ENCODE results near the gene GHRL. TPM values are rescaled to one million over a fixed set of nuclear protein-coding genes. Genes with fewer than 3 reads are reported as not detected.

The GHRL gene
- total and polyA plus RNA-seq, 12 donors: 0.12 to 1.0 (median 0.81) TPM; not detected in 3

DNA sequence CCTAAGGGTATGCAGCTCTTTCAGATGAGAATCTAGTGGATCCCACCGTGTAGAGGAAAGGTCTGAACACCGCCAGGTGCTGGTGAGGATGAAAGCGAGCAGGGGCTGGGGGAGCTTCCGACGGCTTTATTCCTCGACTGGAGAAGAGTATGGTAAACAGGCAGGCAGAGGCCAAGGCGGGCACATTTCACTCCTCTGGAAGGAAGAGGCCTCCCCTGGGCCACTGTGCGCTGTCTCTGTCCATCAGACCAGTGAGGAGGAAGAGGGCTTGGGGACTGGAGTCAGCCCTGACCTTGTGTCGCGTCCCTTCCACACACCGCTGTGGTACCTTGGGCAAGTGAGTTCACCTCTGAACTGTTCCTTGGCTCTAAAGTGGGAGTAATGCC, 4.2 kb downstream of the GHRL start:
- Histone ChIP-seq H3K4me1 (peaks cover 0 to 24% (median 8%) of the 10 kb centered on the region in 9 donors), H3K27ac (no peak overlapping the region), H3K27me3 (no peaks in the 10 kb centered on the region), H3K9me3 (no peaks in the 10 kb centered on the region), H3K4me3 (no peak overlapping the region), H3K36me3 (peaks cover 0 to 71% (median 0%) of the 10 kb centered on the region in 9 donors)
- no peak for TF ChIP-seq CTCF (IDR thresholded peaks at IDR 0.05)
- DNase-seq (no peak), ATAC-seq (no peak)
- WGBS, 2 donors: 86 to 95% methylated on average over 11 of the region's 11 CpGs
- intact Hi-C loops (cut with DNase I): no loop called here

DNA sequence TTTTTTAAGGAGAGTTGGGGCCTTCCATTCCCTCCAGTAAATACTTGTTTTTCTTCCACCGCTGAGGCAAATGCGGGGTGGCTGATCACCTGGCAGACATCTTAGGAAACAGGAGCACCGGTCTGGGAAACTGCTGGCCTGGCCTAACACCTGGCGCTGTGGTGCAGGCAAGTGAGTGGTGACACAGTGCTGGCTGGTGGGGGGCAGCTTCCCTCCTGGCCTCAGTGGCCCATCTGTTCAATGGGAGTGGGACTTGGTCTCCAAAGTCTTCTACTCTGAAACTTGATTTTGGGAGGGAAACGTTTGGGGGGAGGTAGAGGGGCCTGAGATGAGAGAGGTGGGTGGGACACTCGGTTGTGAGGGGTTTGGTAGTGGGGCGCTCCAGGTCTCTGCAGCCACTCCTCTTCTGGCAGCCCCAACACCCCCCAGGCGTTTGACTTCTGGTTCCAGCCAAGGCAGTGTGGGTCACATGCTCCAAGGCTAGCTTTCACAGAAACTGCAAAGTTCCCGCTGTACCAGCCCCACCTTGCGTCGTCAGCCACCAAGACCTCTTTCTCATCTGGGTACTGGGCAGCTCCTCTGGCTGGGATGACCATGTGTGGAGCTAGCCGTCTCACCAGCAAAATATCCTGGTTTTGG, 4.7 kb downstream of the GHRL start:
- no peak for TF ChIP-seq CTCF (IDR thresholded peaks at IDR 0.05)
- Histone ChIP-seq H3K9me3 (no peaks in the 10 kb centered on the region), H3K4me1 (peaks cover 0 to 23% (median 8%) of the 10 kb centered on the region in 9 donors), H3K4me3 (no peak overlapping the region), H3K27me3 (no peaks in the 10 kb centered on the region), H3K27ac (no peak overlapping the region), H3K36me3 (peaks cover 0 to 77% (median 0%) of the 10 kb centered on the region in 9 donors)
- DNase-seq: no peak
- WGBS, 2 donors: 91 to 96% methylated on average over 12 of the region's 12 CpGs
- intact Hi-C loops (cut with DNase I): no loop called here
- ATAC-seq: no peak

DNA sequence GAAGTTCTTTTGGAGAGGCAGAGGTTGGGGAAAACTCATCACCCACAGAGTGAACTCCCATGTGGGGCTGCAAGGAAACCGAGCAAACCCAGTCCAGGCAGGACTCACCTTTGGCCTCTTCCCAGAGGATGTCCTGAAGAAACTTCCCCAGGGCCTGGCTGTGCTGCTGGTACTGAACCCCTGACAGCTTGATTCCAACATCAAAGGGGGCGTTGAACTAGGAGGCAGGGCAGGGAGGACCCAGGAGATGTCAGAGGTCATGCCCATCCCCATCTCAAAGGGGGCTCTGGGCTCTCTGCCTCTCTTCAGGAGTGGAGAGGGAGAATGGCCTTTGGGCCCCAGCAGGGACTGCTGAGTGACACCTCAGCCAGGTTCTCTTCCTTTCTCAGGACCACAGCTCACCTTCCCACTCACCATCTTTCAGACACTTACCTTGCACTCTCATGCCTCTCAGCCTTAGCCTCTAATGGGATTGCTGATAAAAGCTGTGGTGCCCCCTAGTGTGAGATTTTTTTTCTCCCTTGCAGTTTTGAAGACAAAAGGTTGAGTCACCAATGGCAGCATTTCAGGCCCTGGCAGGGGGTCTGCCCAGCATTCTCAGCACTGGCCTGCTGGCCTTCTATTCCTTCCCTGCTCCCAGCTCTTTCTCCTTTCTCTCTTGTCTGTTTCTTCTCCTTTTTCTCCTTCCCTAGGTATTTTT, 6.0 kb downstream of the GHRL start:
- ATAC-seq: peak in 2 of 8 donors; percentile 9 to 43
- WGBS, 2 donors: 61 to 76% methylated on average over 2 of the region's 2 CpGs
- DNase-seq: peak in 1 of 2 donors; percentile 59
- Histone ChIP-seq H3K4me3 (no peak overlapping the region), H3K9me3 (no peaks in the 10 kb centered on the region), H3K27me3 (no peaks in the 10 kb centered on the region), H3K4me1 (peaks cover 0 to 25% (median 4%) of the 10 kb centered on the region in 9 donors), H3K27ac (no peak overlapping the region), H3K36me3 (peaks cover 0 to 81% (median 0%) of the 10 kb centered on the region in 9 donors)
- peak in 3 of 9 donors; percentile 20 to 62 (median 49) for TF ChIP-seq CTCF (IDR thresholded peaks at IDR 0.05)
- intact Hi-C loops (cut with DNase I): no loop called here

- no peak for DNase-seq
- no peak for ATAC-seq
- H3K27ac ChIP-seq: no peak overlapping the region
- peaks cover 0 to 25% (median 4%) of the 10 kb centered on the region in 9 donors for H3K4me1 ChIP-seq
- no peak for TF ChIP-seq CTCF (IDR thresholded peaks at IDR 0.05)
- H3K4me3 ChIP-seq: no peak overlapping the region
- H3K9me3 ChIP-seq: no peaks in the 10 kb centered on the region
- intact Hi-C loops (cut with DNase I): no loop called here
- WGBS, 2 donors: 94 to 96% methylated on average over 5 of the region's 5 CpGs
- H3K27me3 ChIP-seq: no peaks in the 10 kb centered on the region
- H3K36me3 ChIP-seq: peaks cover 0 to 88% (median under 1%) of the 10 kb centered on the region in 9 donors
Observed at GRCh38 chr3:10286133-10286524, 6.6 kb downstream of the GHRL start.

Measured in heart right ventricle (tissue), 16 donors.